COLO668 (cell line): ENCODE data around the gene TTK.

Experiments
- DNase-seq: peaks from one replicate; lab custom pipeline; 2025; ENCODE audit not compliant: unreplicated experiment; lab: John Stamatoyannopoulos, UW

The TTK gene

DNA sequence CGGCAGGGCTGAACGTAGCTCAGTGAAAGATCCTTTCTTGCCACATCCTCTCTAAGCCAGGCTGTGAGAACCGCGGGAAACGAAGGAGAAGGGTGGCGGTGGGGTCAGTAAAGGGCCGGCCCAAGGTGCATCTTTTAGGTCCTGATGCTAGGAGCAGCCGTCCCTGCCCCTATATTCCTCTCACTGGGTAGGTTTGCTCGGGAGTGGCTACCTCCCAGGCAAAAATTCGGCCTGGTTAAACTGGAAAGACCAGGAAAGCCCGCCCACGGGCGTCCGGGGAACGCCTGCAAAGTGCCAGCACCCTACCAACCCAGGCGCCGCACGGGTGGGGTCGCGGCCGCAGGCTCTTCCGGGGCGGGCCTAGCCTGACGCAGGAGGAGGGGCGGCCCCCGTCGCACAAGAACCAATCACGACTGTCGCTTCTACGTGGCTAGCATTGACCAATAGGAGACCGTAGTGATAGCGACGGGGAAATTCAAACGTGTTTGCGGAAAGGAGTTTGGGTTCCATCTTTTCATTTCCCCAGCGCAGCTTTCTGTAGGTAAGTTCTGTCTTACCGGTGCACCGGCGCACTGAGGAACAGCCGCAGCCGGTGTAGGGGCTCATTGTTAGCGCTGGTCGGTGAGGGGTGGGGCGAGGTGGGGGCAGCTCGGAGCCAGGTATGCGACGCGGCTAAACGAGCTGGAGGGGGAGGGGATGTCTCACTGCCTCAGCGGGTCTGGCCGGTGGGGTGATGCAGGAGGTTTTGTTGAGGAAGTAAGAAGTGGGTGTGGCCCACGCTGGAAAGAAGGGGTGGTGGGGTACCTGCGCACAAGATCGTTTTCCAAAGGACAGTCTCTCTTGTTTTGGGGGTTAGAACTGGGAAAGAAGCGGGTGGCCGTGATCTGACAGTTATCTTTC, at the start of gene TTK:
Gene TTK (plus strand): TSS at position 477 of the 900 bp plus-strand sequence. CDS start 1,195 bp downstream, outside the sequence.
- DNase-seq: peak; percentile 90

DNA sequence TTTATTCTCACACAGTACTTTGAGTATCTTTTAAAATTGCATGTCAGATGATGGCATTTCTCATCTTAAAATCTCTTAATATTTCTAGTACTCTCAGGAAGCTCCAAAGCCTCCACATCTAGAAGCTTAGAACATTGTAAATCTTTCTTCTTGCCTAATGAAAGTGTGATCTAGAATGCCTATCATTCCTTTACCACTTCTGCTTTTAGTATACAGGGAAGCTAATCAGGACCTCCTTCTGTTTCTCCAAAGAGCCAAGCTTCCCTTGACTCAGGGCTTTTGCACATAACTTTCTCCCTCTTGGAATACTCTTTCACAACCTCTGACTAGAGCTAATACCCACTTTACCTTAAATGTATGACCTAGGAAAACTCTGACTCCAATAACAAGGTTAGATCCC, 49.6 kb upstream of the TTK start:
- no peak for DNase-seq

- no peak for DNase-seq
Measured at GRCh38 chr6:79964607-79965081, 39.8 kb upstream of the TTK start.

DNA sequence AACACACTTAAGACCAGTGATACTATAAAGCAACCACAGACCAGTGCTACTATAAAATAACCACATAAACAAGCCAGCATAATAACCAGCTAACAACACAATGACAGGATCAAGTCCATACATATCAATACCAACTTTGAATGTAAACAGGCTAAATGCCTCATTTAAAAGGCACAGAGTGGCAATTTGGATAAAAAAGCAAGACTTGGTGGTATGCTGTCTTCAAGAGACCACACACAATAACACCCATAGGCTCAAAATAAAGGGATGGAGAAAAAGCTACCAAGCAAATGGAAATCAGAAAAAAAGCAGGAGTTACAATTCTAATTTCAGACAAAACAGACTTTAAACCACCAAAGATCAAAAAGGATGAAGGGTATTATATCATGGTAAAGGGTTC, 37.3 kb upstream of the TTK start:
- no peak for DNase-seq

DNA sequence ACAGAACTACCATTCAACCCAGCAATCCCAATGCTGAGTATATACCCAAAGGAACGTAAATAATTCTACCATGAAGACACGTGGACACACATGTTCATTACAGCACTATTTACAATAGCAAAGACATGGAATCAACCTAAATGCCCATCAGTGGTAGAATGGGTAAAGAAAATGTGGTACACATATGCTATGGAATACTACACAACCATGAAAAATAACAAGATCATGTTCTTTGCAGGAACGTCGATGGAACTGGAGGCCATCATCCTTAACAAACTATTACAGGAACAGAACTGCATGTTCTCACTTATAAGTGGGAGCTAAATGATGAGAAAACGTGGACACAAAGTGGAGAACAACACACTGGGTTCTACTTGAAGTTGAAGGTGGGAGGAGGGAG, 34.7 kb upstream of the TTK start:
- DNase-seq: no peak

DNA sequence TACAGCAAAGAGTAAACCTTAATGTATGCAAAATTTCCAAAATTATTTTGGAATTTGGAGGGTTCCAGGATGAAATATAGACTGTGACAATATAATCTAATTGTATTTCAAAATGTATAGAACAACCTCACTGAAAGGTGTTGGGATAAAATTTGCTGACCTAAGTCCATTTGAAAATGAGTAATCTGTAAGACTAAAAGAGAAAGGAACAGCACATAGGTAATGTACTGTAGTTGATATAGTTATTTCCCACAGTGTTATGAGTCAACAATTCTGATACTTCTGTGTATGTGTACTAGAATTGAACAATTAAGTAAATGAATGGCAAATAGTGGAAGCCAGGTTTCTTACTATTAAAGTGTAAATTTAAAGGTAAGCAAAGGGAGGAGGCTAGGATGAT, 33.3 kb upstream of the TTK start:
- no peak for DNase-seq

- no peak for DNase-seq
Measured at GRCh38 chr6:79981652-79982051, 22.8 kb upstream of the TTK start.

- DNase-seq: no peak
Measured at GRCh38 chr6:79984261-79984660, 20.2 kb upstream of the TTK start.

DNA sequence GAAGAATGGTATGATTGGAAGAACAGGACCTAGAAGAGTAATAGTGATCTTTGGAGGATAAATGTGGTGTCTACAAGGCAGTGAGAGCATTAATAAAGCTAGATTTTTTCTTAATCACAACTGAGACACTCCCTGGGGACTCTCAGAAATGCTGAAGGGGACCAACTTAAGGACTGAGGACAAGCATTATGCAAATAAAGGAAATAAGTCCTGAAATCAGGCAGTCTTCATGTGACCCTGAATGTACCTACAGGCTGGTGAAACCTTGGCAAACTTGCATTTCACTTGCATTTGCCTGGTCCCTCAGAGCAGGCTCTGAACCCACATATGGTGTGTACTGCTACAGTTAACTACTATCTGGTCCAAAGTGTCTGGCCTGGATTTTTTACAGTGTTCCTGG, 19.3 kb upstream of the TTK start:
- no peak for DNase-seq

DNA sequence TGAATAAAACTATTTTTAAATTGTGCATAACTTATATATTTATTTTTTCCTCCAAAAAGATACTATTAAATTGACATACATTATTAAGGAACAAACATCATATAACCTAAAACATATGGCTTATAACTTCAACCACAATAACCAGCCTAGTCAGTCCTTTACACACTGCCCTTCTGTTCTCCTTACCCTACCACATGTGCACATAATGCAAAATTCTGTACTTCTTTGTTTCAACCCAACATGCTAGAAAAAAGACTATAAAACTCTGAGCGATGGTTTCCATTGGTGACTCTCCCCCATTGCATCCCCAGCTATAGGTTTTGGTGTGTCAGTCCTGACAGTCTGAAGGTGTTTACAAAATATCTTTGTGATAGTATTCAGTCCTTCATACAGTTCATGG, 14.8 kb upstream of the TTK start:
- DNase-seq: no peak

GRCh38 chr6:79993012-79993910, 11.2 kb upstream of the TTK start:
- no peak for DNase-seq

- no peak for DNase-seq
Measured at GRCh38 chr6:79993911-79994309, 10.5 kb upstream of the TTK start.

DNA sequence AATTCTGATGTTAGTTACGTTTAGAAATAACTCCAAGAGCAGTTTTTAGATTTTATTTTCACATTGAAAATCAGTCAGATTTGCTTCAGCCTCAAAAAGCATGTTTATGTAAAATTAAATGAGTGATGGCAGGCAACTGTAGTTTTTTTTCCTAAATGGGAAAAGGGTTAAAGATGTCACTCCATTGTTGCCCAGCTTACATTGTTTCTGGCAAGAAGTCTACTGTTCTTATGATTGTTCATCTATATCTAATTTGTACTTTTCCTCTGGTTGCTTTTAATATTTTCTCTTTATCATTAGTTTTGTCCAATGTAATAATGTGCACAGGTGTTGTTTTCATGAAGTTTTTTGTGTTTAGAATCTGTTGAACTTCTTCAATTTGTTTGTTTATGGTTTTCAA, 6.7 kb upstream of the TTK start:
- DNase-seq: no peak

DNA sequence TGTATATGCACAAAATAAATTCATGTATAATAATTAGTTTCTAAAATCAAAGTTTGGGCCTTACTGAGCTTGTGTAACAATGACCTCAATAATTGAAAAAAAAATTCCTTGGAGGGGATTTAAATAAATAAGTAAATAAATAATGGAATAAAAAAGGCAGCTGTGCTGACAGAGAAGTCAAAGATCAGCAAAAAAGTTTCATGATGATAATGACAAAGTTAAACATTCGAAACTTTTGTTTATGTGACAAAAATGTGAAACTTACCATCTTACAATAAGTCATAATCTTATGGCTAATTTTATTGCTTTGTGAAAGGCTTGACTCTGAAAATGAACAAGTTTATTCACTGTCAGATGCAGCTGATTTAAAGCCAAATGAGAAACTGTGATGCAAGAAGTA, 3.1 kb upstream of the TTK start:
- DNase-seq: no peak

GRCh38 chr6:80003826-80004172, 650 bp upstream of the TTK start:
- peak; percentile 16 for DNase-seq

DNA sequence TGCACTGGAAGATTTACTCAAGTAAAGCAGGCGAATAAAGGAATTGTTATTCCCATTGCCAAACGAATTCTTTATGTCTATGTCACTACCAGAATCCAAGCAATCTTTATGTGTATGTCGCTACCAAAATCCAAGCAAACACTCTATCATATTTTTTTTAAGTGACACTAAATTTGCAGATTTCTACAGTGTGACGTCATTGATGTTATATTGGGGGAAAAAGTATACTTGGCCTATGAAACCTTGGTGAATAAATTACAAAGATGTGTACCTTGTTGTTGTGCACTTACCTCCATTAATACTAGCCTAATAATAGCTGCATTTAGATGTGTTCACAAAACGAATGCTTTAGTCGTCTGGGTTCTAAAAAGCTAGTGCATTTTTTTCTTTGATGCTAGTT, 957 bp downstream of the TTK start:
- no peak for DNase-seq

DNA sequence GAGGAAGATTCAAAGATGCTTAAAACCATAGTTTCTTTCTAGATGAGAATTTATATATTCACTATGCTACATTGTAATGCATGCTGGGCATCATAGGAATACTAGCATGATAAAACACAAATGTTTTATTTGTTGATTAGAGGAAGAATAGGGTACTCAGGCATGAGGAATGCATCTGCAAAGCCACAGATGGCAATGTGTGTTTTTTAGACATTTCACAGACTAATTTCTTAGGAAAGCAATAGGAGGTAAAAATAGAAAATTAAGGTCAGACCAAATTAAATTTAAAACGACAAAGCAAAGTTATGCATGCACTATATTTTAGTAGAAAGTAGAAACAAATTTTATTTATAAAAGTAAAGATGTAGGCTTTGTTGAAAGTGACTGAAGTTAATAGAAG, 2.1 kb downstream of the TTK start:
- no peak for DNase-seq

- no peak for DNase-seq
Measured at GRCh38 chr6:80009531-80009930, 5.1 kb downstream of the TTK start.

DNA sequence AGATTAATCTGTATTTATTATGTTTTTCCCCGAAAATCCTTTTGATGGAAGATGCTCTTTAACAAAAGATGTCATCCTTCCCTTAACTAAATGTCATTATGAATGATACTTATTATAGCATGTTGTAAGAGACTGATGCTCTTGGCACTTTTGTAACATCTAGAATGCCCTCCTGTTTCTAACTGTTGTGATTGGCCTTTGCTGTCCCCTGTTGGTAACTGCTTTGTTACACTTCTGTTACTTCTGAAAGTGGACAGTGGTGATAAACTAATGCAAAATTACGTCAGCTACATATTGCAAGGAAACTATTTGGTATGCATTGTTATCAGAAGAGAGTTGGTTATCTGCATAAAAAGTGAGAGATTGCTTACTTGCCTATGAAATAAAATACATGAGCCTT, 5.8 kb downstream of the TTK start:
- DNase-seq: no peak

DNA sequence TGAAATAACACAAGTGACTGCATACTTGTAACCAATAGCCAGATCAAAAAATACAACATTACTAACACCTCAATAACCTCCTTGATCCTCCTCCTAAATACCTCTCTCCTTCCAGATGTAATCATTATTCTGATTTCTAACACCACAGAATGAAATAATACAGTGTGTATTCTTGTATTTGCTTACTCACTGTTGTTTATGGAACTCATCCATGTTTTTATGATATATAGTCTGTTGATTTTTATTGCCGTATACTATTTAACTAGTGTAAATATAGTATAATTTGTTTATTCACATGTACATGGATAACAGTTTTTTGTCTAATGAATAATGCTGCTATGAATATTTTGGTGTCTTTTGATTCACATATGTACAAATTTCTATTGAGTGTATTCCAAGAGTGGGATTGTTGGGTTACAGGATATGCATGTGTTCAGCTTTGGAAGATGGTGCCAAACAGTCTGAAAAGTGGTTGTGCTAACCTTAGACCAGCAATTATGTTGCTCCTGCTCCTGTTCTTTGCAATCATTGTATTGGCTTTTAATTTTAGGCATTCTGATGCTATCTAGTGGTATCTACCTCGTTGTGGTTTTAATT, 11.5 kb downstream of the TTK start:
- no peak for DNase-seq

DNA sequence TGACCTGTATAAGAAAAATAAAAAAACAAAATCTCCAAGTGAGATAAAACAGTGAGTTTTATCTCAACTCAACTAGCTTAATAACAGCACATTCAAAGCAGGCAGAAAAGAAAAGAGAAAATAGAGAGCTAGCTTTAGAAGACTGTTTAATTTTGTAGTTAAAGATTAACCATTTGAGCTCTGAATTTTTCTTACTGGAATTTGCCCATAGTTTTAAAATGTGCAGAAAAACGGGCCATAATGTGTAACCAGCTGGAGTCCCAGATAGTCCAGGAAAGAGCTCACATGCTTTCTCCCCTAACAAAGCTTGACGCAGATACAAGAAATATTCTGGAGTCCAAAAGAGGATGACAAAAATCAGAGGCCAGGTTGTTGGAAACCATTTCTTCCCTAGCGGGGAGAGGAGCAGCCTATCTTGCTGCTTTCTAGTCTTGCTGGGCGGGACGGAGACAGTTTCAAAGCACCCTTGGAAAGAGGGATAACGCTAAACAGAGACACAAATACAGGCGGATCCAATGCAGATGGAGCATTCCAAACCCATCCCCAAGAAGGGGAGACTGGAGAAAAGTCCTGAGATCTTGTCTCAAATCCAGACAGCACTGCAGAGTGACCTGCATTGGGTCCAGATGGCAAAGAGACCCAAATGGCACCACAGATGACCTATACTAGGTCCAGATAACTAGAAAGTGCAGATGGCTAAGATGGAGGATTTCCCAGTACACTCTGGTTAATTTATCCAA, 16.1 kb downstream of the TTK start:
- DNase-seq: no peak
